Nephron (organoid): ENCODE data around the gene ZFHX2.
A peak's percentile ranks its signal among the peaks of the same experiment; 100 is the strongest.

Source experiments
- H3K27ac Mint-ChIP-seq, 3 experiments: 2 replicates each; pipeline ENCODE4 v1.8.0; 2020; ENCODE audit warnings: mixed read lengths in 3 of 3, mild to moderate bottlenecking in 2 of 3, moderate library complexity in 1 of 3
- H3K27me3 Mint-ChIP-seq: 2 replicates; pipeline ENCODE4 v1.8.0; 2021; ENCODE audit warnings: low read depth, mild to moderate bottlenecking, moderate library complexity, mixed read lengths
- H3K36me3 Mint-ChIP-seq: 2 replicates; pipeline ENCODE4 v1.8.0; 2020; ENCODE audit warnings: low read depth, mixed read lengths
- H3K4me1 Mint-ChIP-seq: 2 replicates; pipeline ENCODE4 v1.8.0; 2020; ENCODE audit warnings: mixed read lengths
- H3K4me3 Mint-ChIP-seq, 3 experiments: 2 replicates each; pipeline ENCODE4 v1.8.0; 2020; ENCODE audit warnings: mild to moderate bottlenecking in 3 of 3, mixed read lengths in 3 of 3, moderate library complexity in 2 of 3
- H3K9me3 Mint-ChIP-seq: 2 replicates; pipeline ENCODE4 v1.8.0; 2020; ENCODE audit warnings: mixed read lengths
- CTCF ChIP-seq, 3 experiments: fragments of 200-600 bp; sonication (generic); IDR thresholded peaks; one replicate each; pipeline ENCODE4 v1.5.0; 2021; ENCODE audit warnings: antibody characterized with exemption in 3 of 3; ENCODE audit not compliant: unreplicated experiment in 3 of 3

ZFHX2 gene

GRCh38 chr14:23494223-23494622 lies 57.3 kb downstream of the ZFHX2 start:
- Mint-ChIP-seq H3K36me3 (no peaks in the 10 kb centered on the region), H3K9me3 (no peaks in the 10 kb centered on the region), H3K27me3 (no peaks in the 10 kb centered on the region), H3K4me3 (no peak overlapping the region), H3K27ac (peak overlapping the region; percentile 55 to 77 (median 59)), H3K4me1 (peaks cover 7% of the 10 kb centered on the region)
- no peak for TF ChIP-seq CTCF (IDR thresholded peaks at IDR 0.05; ENCODE audit: unreplicated experiment in 3 of 3)

GRCh38 chr14:23492618-23493272 lies 58.8 kb downstream of the ZFHX2 start:
- Mint-ChIP-seq H3K27me3 (no peaks in the 10 kb centered on the region), H3K27ac (no peak overlapping the region), H3K36me3 (no peaks in the 10 kb centered on the region), H3K9me3 (no peaks in the 10 kb centered on the region), H3K4me1 (peaks cover 7% of the 10 kb centered on the region), H3K4me3 (no peak overlapping the region)
- TF ChIP-seq CTCF (IDR thresholded peaks at IDR 0.05; ENCODE audit: unreplicated experiment in 3 of 3): no peak

GRCh38 chr14:23487216-23487615 lies 64.3 kb downstream of the ZFHX2 start:
- Mint-ChIP-seq H3K4me1 (peaks cover 5% of the 10 kb centered on the region), H3K27me3 (no peaks in the 10 kb centered on the region), H3K27ac (no peak overlapping the region), H3K9me3 (no peaks in the 10 kb centered on the region), H3K4me3 (no peak overlapping the region), H3K36me3 (peaks cover 4% of the 10 kb centered on the region)
- TF ChIP-seq CTCF (IDR thresholded peaks at IDR 0.05; ENCODE audit: unreplicated experiment in 3 of 3): no peak

GRCh38 chr14:23486036-23486435 lies 65.5 kb downstream of the ZFHX2 start:
- no peak for TF ChIP-seq CTCF (IDR thresholded peaks at IDR 0.05; ENCODE audit: unreplicated experiment in 3 of 3)
- H3K4me3 Mint-ChIP-seq: no peak overlapping the region
- H3K36me3 Mint-ChIP-seq: peaks cover 7% of the 10 kb centered on the region
- no peaks in the 10 kb centered on the region for H3K27me3 Mint-ChIP-seq
- H3K4me1 Mint-ChIP-seq: peaks cover 5% of the 10 kb centered on the region
- H3K9me3 Mint-ChIP-seq: no peaks in the 10 kb centered on the region
- H3K27ac Mint-ChIP-seq: peak overlapping the region in 1 of 3 experiments; percentile 20

GRCh38 chr14:23485326-23485725 lies 66.2 kb downstream of the ZFHX2 start:
- Mint-ChIP-seq H3K27me3 (no peaks in the 10 kb centered on the region), H3K4me1 (peaks cover 5% of the 10 kb centered on the region), H3K9me3 (no peaks in the 10 kb centered on the region), H3K36me3 (peaks cover 7% of the 10 kb centered on the region), H3K27ac (peak overlapping the region in 1 of 3 experiments; percentile 45), H3K4me3 (no peak overlapping the region)
- no peak for TF ChIP-seq CTCF (IDR thresholded peaks at IDR 0.05; ENCODE audit: unreplicated experiment in 3 of 3)

- peak overlapping the region in 1 of 3 experiments; percentile 10 for H3K4me3 Mint-ChIP-seq
- no peaks in the 10 kb centered on the region for H3K9me3 Mint-ChIP-seq
- H3K36me3 Mint-ChIP-seq: peaks cover 9% of the 10 kb centered on the region
- H3K27ac Mint-ChIP-seq: peak overlapping the region; percentile 34 to 76 (median 63)
- H3K27me3 Mint-ChIP-seq: no peaks in the 10 kb centered on the region
- H3K4me1 Mint-ChIP-seq: peaks cover 8% of the 10 kb centered on the region
- peak; percentile 38 to 62 (median 43) for TF ChIP-seq CTCF (IDR thresholded peaks at IDR 0.05; ENCODE audit: unreplicated experiment in 3 of 3)
Measured at GRCh38 chr14:23483236-23483854, 68.2 kb downstream of the ZFHX2 start.
